GM23248 (cell line): ENCODE data around the gene CEBPA.

Experiments used
- EZH2 ChIP-seq: fragments of 200-600 bp; sonication (generic); IDR thresholded peaks from 2 replicates; pipeline ENCODE4 v1.6.1; 2018; ENCODE audit warnings: antibody characterized with exemption, mild to moderate bottlenecking; ENCODE audit not compliant: insufficient read depth, poor library complexity, severe bottlenecking
- EZH2phosphoT487 ChIP-seq: fragments of 200-600 bp; sonication (generic); IDR thresholded peaks from 2 replicates; pipeline ENCODE4 v1.6.1; 2018; ENCODE audit warnings: antibody characterized with exemption, moderate library complexity, mild to moderate bottlenecking, low read depth; ENCODE audit not compliant: insufficient read depth

GRCh38 chr19:33291623-33292534, 10.5 kb downstream of the CEBPA start:
- TF ChIP-seq EZH2phosphoT487 = no peak
- TF ChIP-seq EZH2 = no peak
